PC-3 (cell line): ENCODE measurements around the gene STX2. TPM values are rescaled to one million over a fixed set of nuclear protein-coding genes. Genes with fewer than 3 reads are reported as not detected.

Source experiments
- ATAC-seq: fragments of 200-7000 bp; cut with Tn5 transposase; 2 replicates; pipeline ENCODE4 v1.9.1; 2020; ENCODE audit warnings: mild to moderate bottlenecking, moderate library complexity
- BruUV-seq: library from RNA; stranded (reverse); fragments of 400-500 nt; replicated peaks from 2 replicates; lab custom pipeline; 2021; lab: Mats Ljungman, UMichigan
- CTCF ChIA-PET: fragments of 300-600 bp; sonication (Branson Sonifier 250); formaldehyde crosslinking; loops from one replicate; lab custom pipeline; 2022; ENCODE audit warnings: antibody characterized with exemption; lab: Charles Lee
- POLR2A ChIA-PET: fragments of 300-600 bp; sonication (Branson Sonifier 250); formaldehyde crosslinking; loops from one replicate; lab custom pipeline; 2022; ENCODE audit warnings: antibody characterized with exemption; ENCODE audit not compliant: unreplicated experiment; lab: Charles Lee
- DNase-seq: peaks from one replicate; pipeline ENCODE4 v3.0.0-alpha.2; 2015
- H2AFZ ChIP-seq: fragments of 300-600 bp; sonication (generic); 2 replicates; pipeline ENCODE4 v1.6.0; 2016; ENCODE audit warnings: antibody characterized with exemption, low read length
- H3F3A ChIP-seq: fragments of 300-600 bp; sonication (generic); one replicate; pipeline ENCODE4 v1.6.0; 2017; ENCODE audit warnings: antibody characterized with exemption, low read length, control low read depth, mild to moderate bottlenecking; ENCODE audit not compliant: unreplicated experiment
- H3K27ac ChIP-seq: fragments of 300-600 bp; sonication (generic); 2 replicates; pipeline ENCODE4 v1.5.1; 2016; ENCODE audit warnings: mild to moderate bottlenecking, low read length
- H3K27me3 ChIP-seq: fragments of 300-600 bp; sonication (generic); 2 replicates; pipeline ENCODE4 v1.6.1; 2016; ENCODE audit warnings: low read length, mixed read lengths
- H3K36me3 ChIP-seq: fragments of 300-600 bp; sonication (generic); 2 replicates; pipeline ENCODE4 v1.6.1; 2016; ENCODE audit warnings: low read depth, mixed run types, low read length, mixed read lengths
- H3K4me1 ChIP-seq: fragments of 300-600 bp; sonication (generic); 2 replicates; pipeline ENCODE4 v1.5.1; 2016; ENCODE audit warnings: low read length; ENCODE audit not compliant: insufficient read depth
- H3K4me2 ChIP-seq: fragments of 300-600 bp; sonication (generic); 2 replicates; pipeline ENCODE4 v1.6.0; 2016; ENCODE audit warnings: low read length
- H3K4me3 ChIP-seq: fragments of 300-600 bp; sonication (generic); 2 replicates; pipeline ENCODE4 v1.5.1; 2016; ENCODE audit warnings: mild to moderate bottlenecking, low read length, mixed read lengths
- H3K79me2 ChIP-seq: fragments of 300-600 bp; sonication (generic); 2 replicates; pipeline ENCODE4 v1.6.1; 2017; ENCODE audit warnings: low read length, mixed read lengths
- H3K9ac ChIP-seq: fragments of 300-600 bp; sonication (generic); 2 replicates; pipeline ENCODE4 v1.6.0; 2016; ENCODE audit warnings: mild to moderate bottlenecking, low read length
- H3K9me2 ChIP-seq: fragments of 300-600 bp; sonication (generic); replicated peaks from 2 replicates; pipeline ENCODE4 v1.6.1; 2016; ENCODE audit warnings: mixed run types, low read length, mixed read lengths
- H3K9me3 ChIP-seq: fragments of 300-600 bp; sonication (generic); 2 replicates; pipeline ENCODE4 v1.6.1; 2016; ENCODE audit warnings: low read length, mixed read lengths
- H4K20me1 ChIP-seq: fragments of 300-600 bp; sonication (generic); 2 replicates; pipeline ENCODE4 v1.6.1; 2016; ENCODE audit warnings: low read length, mixed read lengths
- CTCF ChIP-seq: fragments of 300-600 bp; sonication (generic); conservative IDR thresholded peaks from 2 replicates; pipeline ENCODE4 v1.5.1; 2017; ENCODE audit warnings: antibody characterized with exemption, low read depth, mild to moderate bottlenecking, low read length
- EZH2 ChIP-seq: fragments of 300-600 bp; sonication (generic); IDR thresholded peaks from one replicate; pipeline ENCODE4 v1.6.1; 2017; ENCODE audit warnings: antibody characterized with exemption, mild to moderate bottlenecking, low read length; ENCODE audit not compliant: unreplicated experiment
- EZH2phosphoT487 ChIP-seq: fragments of 300-600 bp; sonication (generic); IDR thresholded peaks from 2 replicates; pipeline ENCODE4 v1.6.1; 2018; ENCODE audit warnings: mild to moderate bottlenecking, antibody characterized with exemption, low read length, borderline replicate concordance
- intact Hi-C: fragments of 100-400 bp; cut with micrococcal nuclease; formaldehyde crosslinking; loops from 2 replicates; pipeline ENCODE4 v1.9.0; 2023
- total RNA-seq: library from RNA; depleted of rRNA; stranded (reverse); fragments of >200 nt; gene quantifications from 2 replicates; pipeline ENCODE4 v1.2.3, GENCODE V29; 2014

The STX2 gene
- total RNA-seq, 1 experiment from 2014 or later = 18.2 TPM

- ChIA-PET POLR2A (no interaction called here), CTCF (no interaction called here)
- peak overlapping the region; percentile 79 for H3K4me3 ChIP-seq
- no peak overlapping the region for H3K9ac ChIP-seq
- peaks cover 26% of the 10 kb centered on the region for H3K4me1 ChIP-seq
- intact Hi-C loops = no loop called here
- no peak for ATAC-seq
- H3K4me2 ChIP-seq = peak overlapping the region; percentile 92
- no peak overlapping the region for H3K27ac ChIP-seq
- H3K36me3 ChIP-seq = peaks cover 50% of the 10 kb centered on the region
- H2AFZ ChIP-seq = no peak overlapping the region
- peaks cover 50% of the 10 kb centered on the region for H3K79me2 ChIP-seq
- TF ChIP-seq EZH2phosphoT487 (no peak), CTCF (no peak), EZH2 (no peak)
- H3F3A ChIP-seq = peaks cover 34% of the 10 kb centered on the region
- no peak for DNase-seq
- H4K20me1 ChIP-seq = peaks cover 62% of the 10 kb centered on the region
- H3K27me3 ChIP-seq = no peaks in the 10 kb centered on the region
- BruUV-seq = no TSS peak
- H3K9me2 ChIP-seq = no peaks in the 10 kb centered on the region
- no peaks in the 10 kb centered on the region for H3K9me3 ChIP-seq
Measured at GRCh38 chr12:130874696-130875095, 35.6 kb upstream of the STX2 start.

GRCh38 chr12:130873825-130874224 is 34.8 kb upstream of the STX2 start:
- intact Hi-C loops = no loop called here
- Histone ChIP-seq H3K36me3 (peaks cover 50% of the 10 kb centered on the region), H3K9me3 (no peaks in the 10 kb centered on the region), H3K4me2 (peak overlapping the region; percentile 92), H2AFZ (no peak overlapping the region), H4K20me1 (peaks cover 62% of the 10 kb centered on the region), H3K9me2 (no peaks in the 10 kb centered on the region), H3K4me1 (peaks cover 26% of the 10 kb centered on the region), H3K9ac (peak overlapping the region; percentile 92; the same call in 1 of the 2 replicates), H3K27me3 (no peaks in the 10 kb centered on the region), H3K4me3 (peak overlapping the region; percentile 79), H3K79me2 (peaks cover 50% of the 10 kb centered on the region), H3F3A (peaks cover 34% of the 10 kb centered on the region), H3K27ac (no peak overlapping the region)
- no TSS peak for BruUV-seq
- ATAC-seq (no peak), DNase-seq (no peak)
- TF ChIP-seq EZH2 = no peak
- no peak for TF ChIP-seq CTCF
- TF ChIP-seq EZH2phosphoT487 = no peak
- ChIA-PET POLR2A (no interaction called here), CTCF (no interaction called here)

- Histone ChIP-seq H3K27me3 (no peaks in the 10 kb centered on the region), H2AFZ (no peak overlapping the region), H3K9ac (peak overlapping the region; percentile 92), H3K9me3 (no peaks in the 10 kb centered on the region), H3K9me2 (no peaks in the 10 kb centered on the region), H3K27ac (peak overlapping the region; percentile 19), H3K36me3 (peaks cover 50% of the 10 kb centered on the region), H3K4me1 (peaks cover 26% of the 10 kb centered on the region), H4K20me1 (peaks cover 58% of the 10 kb centered on the region), H3F3A (peaks cover 30% of the 10 kb centered on the region), H3K4me2 (peak overlapping the region; percentile 92), H3K79me2 (peaks cover 50% of the 10 kb centered on the region), H3K4me3 (peak overlapping the region; percentile 79)
- ATAC-seq (no peak), DNase-seq (no peak)
- intact Hi-C loops = no loop called here
- CTCF ChIA-PET = no interaction called here
- TF ChIP-seq EZH2 (no peak), CTCF (no peak), EZH2phosphoT487 (no peak)
- BruUV-seq = no TSS peak
- POLR2A ChIA-PET = no interaction called here
Measured at GRCh38 chr12:130873106-130873795, 34.2 kb upstream of the STX2 start.
